HFF-Myc (cell line): Measurements from ENCODE around the gene HMG20A.

Experiments used
- DNase-seq: peaks from one replicate; pipeline ENCODE4 v3.0.0-alpha.2; 2011; ENCODE audit warnings: low read depth; ENCODE audit errors: extremely low read depth
- H3K4me3 ChIP-seq: replicated peaks from 2 replicates; pipeline ENCODE4 v1.5.1; 2011; ENCODE audit warnings: low read depth, mild to moderate bottlenecking, control low read depth, low read length
- CTCF ChIP-seq: IDR thresholded peaks from 2 replicates; pipeline ENCODE4 v1.5.1; 2012; ENCODE audit warnings: mild to moderate bottlenecking, low read depth, low read length, control low read depth; ENCODE audit errors: missing control alignments

HMG20A gene

GRCh38 chr15:77487888-77488287 lies 67.2 kb downstream of the HMG20A start:
- no peak for TF ChIP-seq CTCF
- no peak overlapping the region for H3K4me3 ChIP-seq
- no peak for DNase-seq

- no peak overlapping the region for H3K4me3 ChIP-seq
- DNase-seq = no peak
- no peak for TF ChIP-seq CTCF
These were observed 69.0 kb downstream of the HMG20A start for GRCh38 chr15:77489647-77490046.

- DNase-seq = no peak
- TF ChIP-seq CTCF = no peak
- H3K4me3 ChIP-seq = no peak overlapping the region
These were observed 72.7 kb downstream of the HMG20A start for GRCh38 chr15:77493324-77493907.

- no peak for DNase-seq
- no peak for TF ChIP-seq CTCF
- H3K4me3 ChIP-seq = no peak overlapping the region
These were observed 73.6 kb downstream of the HMG20A start for GRCh38 chr15:77494073-77494867.

DNA sequence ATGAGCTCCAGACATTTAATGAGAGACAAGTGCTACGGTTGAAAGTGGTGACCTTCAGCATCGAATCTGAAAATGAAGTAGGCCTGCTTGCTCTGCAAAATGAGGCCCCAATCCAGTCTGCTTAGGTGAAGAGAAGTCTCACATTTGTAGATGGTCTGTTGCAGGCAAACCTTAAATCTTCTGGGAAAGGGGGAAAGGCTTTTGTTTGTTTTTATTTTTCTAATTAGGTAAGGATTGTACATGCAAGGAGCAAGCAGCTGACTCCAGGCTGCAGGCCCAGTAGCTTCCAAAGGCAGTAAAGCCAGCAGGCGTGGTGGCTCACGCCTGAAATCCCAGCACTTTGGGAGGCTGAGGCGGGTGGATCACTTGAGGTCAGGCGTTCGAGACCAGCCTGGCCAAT lies 74.3 kb downstream of the HMG20A start:
- no peak for DNase-seq
- H3K4me3 ChIP-seq = no peak overlapping the region
- TF ChIP-seq CTCF = no peak

- peak overlapping the region; percentile 13; the same call in 1 of the 2 replicates for H3K4me3 ChIP-seq
- no peak for DNase-seq
- TF ChIP-seq CTCF = no peak
These were observed 75.3 kb downstream of the HMG20A start for GRCh38 chr15:77495838-77496596.
